Heart right ventricle (tissue), 16 donors: ENCODE measurements around the gene PPP2R3B. TPM values are rescaled to one million over a fixed set of nuclear protein-coding genes. Genes with fewer than 3 reads are reported as not detected.
A peak's percentile ranks its signal among the peaks of the same experiment; 100 is the strongest.

Source experiments
- ATAC-seq, 8 donors: fragments of 200-7000 bp; cut with Tn5 transposase; one replicate each; pipeline ENCODE4 v1.9.1; 2020; ENCODE audit warnings: mild to moderate bottlenecking in 8 of 8, moderate library complexity in 8 of 8, moderate number of reproducible peaks in 1 of 8
- DNase-seq, 2 donors: peaks; one replicate each; pipeline ENCODE4 v3.0.0-alpha.2; 2020
- H3K27ac ChIP-seq, 10 donors: fragments of 200-600 bp; sonication (generic) in 2 of 10; one replicate each; pipeline versions ENCODE4 v1.5.0 to v1.8.0; 2020 to 2022; ENCODE audit warnings: mild to moderate bottlenecking in 3 of 10
- H3K27me3 ChIP-seq, 7 donors: fragments of 200-600 bp; one replicate each; pipeline ENCODE4 v1.8.0; 2021 to 2022; ENCODE audit warnings: mild to moderate bottlenecking in 2 of 7
- H3K36me3 ChIP-seq, 9 donors: fragments of 200-600 bp; sonication (generic) in 1 of 9; one replicate each; pipeline versions ENCODE4 v1.5.0 to v1.8.0; 2020 to 2022; ENCODE audit warnings: mild to moderate bottlenecking in 2 of 9
- H3K4me1 ChIP-seq, 9 donors: fragments of 200-600 bp; sonication (generic) in 1 of 9; one replicate each; pipeline versions ENCODE4 v1.5.0 to v1.8.0; 2020 to 2022; ENCODE audit warnings: mild to moderate bottlenecking in 4 of 9
- H3K4me3 ChIP-seq, 10 donors: fragments of 200-600 bp; sonication (generic) in 2 of 10; one replicate each; pipeline versions ENCODE4 v1.5.0 to v1.8.0; 2020 to 2022; ENCODE audit warnings: mild to moderate bottlenecking in 7 of 10, moderate library complexity in 2 of 10
- H3K9me3 ChIP-seq, 11 donors: fragments of 200-600 bp in 10 of 11; sonication (generic) in 2 of 11; one replicate each; pipeline versions ENCODE4 v1.5.0 to v1.8.0; 2013 to 2022; ENCODE audit warnings: mild to moderate bottlenecking in 2 of 11, control low read depth in 1 of 11, moderate library complexity in 1 of 11
- CTCF ChIP-seq, 9 donors: fragments of 200-600 bp; sonication (generic) in 2 of 9; IDR thresholded peaks; one replicate each; pipeline versions ENCODE4 v1.5.0 to v1.8.0; 2021 to 2022; ENCODE audit warnings: antibody characterized with exemption in 9 of 9, mild to moderate bottlenecking in 5 of 9, moderate library complexity in 1 of 9
- WGBS, 2 donors: extraction: QIAGEN DNeasy Blood & Tissue Kit; methylation state at CpG; one replicate each; pipeline ENCODE4 v1.1.7; 2013; ENCODE audit warnings: inconsistent platforms in 1 of 2; 5-methylcytosine and 5-hydroxymethylcytosine counted together
- intact Hi-C, 10 donors: fragments of 100-400 bp; cut with DNase I; formaldehyde crosslinking; loops; one replicate each; pipeline versions ENCODE4 v1.11.1 to v1.14.2; 2022
- polyA plus RNA-seq, 2 donors: library from polyadenylated mRNA; stranded (reverse); fragments of 200-250 nt; gene quantifications; one replicate each; pipeline ENCODE4 v1.2.3, GENCODE V29; 2013
- total RNA-seq, 10 donors: library from RNA; stranded (reverse); fragmentation: NEBNext Ultra II Directional in 3 of 10; extraction: Animal tissue kit (Norgen Biotek cat#: 25700) in 3 of 10; gene quantifications; one replicate each; pipeline versions ENCODE4 v1.2.1 to v1.2.4, GENCODE V29; 2021 to 2023
- donor health status: Arrhythmogenic right ventricular cardiomyopathy.
- donor health status: ischemic (EF 13 %, LVEDD 7.1; RV severe dilation, severe dysfunction).
- donor health status: healthy with polysubstance abuse.
- donor health status: DM: no; HTN: yes; CAD: no.
- donor health status: DM: no; HTN: no; CAD: no.
- donor health status: ischemic (EF 25% LVEDD 6.9; RV normal size, moderate dysfunction).
- donor health status: ischemic (EF 25% LVEDD 5.7; RV mildly dilated, moderate dysfunction).
- donor health status: healthy.
- donor health status: DM: yes; HTN: yes; CAD: no.
- donor health status: Ischemic cardiomyopathy.
- donor health status: ischemic (EF 35%, LVEDD 5.7; RV mildly dilated, moderate dysfunction).
- donor health status: nonischemic (EF 11% LVEDD 7.7; RV severe dilation, severe dysfunction).
- donor health status: DM: yes; HTN: yes; CAD: no.
- donor health status: PGD.
- donor health status: ischemic (EF 29% LVEDD 5.4; RV normal size, mild dysfunction).
- donor health status: nonischemic (EF 23%, LVEDD 6.1; RV moderate dilation, normal function).

PPP2R3B gene
- total and polyA plus RNA-seq, 12 donors, result 73.9 to 362 (median 128) TPM

GRCh38 chrX:405149-405548 lies 18.4 kb upstream of the PPP2R3B start:
- no peak overlapping the region for H3K27ac ChIP-seq
- ATAC-seq, result no peak
- peaks cover 0 to 4% (median 0%) of the 10 kb centered on the region in 9 donors for H3K36me3 ChIP-seq
- 94 to 96% methylated on average over 5 of the region's 5 CpGs for WGBS, 2 donors
- TF ChIP-seq CTCF (IDR thresholded peaks at IDR 0.05), result no peak
- no peaks in the 10 kb centered on the region for H3K27me3 ChIP-seq
- intact Hi-C loops, result no loop called here
- no peak overlapping the region for H3K4me3 ChIP-seq
- no peaks in the 10 kb centered on the region for H3K9me3 ChIP-seq
- H3K4me1 ChIP-seq, result no peaks in the 10 kb centered on the region
- DNase-seq, result no peak

GRCh38 chrX:404656-405055 lies 17.9 kb upstream of the PPP2R3B start:
- Histone ChIP-seq H3K4me1 (no peaks in the 10 kb centered on the region), H3K9me3 (no peaks in the 10 kb centered on the region), H3K27me3 (no peaks in the 10 kb centered on the region), H3K27ac (no peak overlapping the region), H3K36me3 (peaks cover 0 to 4% (median 0%) of the 10 kb centered on the region in 9 donors), H3K4me3 (no peak overlapping the region)
- ATAC-seq (no peak), DNase-seq (no peak)
- 89 to 91% methylated on average over 10 of the region's 10 CpGs for WGBS, 2 donors
- TF ChIP-seq CTCF (IDR thresholded peaks at IDR 0.05), result no peak
- intact Hi-C loops, result no loop called here

GRCh38 chrX:402857-403256 lies 16.1 kb upstream of the PPP2R3B start:
- DNase-seq (no peak), ATAC-seq (no peak)
- intact Hi-C loops, result no loop called here
- TF ChIP-seq CTCF (IDR thresholded peaks at IDR 0.05), result no peak
- 91 to 92% methylated on average over 12 of the region's 12 CpGs for WGBS, 2 donors
- H3K27me3 ChIP-seq, result no peaks in the 10 kb centered on the region
- no peaks in the 10 kb centered on the region for H3K9me3 ChIP-seq
- peaks cover 0 to 4% (median 0%) of the 10 kb centered on the region in 9 donors for H3K36me3 ChIP-seq
- peaks cover 0 to 4% (median 2%) of the 10 kb centered on the region in 9 donors for H3K4me1 ChIP-seq
- H3K4me3 ChIP-seq, result no peak overlapping the region
- H3K27ac ChIP-seq, result no peak overlapping the region

- Histone ChIP-seq H3K9me3 (no peaks in the 10 kb centered on the region), H3K36me3 (no peaks in the 10 kb centered on the region), H3K4me3 (no peak overlapping the region), H3K27me3 (no peaks in the 10 kb centered on the region), H3K4me1 (peaks cover 0 to 12% (median 5%) of the 10 kb centered on the region in 9 donors), H3K27ac (no peak overlapping the region)
- WGBS, 2 donors, result 49 to 62% methylated on average over 15 of the region's 15 CpGs
- intact Hi-C loops, result no loop called here
- TF ChIP-seq CTCF (IDR thresholded peaks at IDR 0.05), result no peak
- ATAC-seq (peak in 1 of 8 donors; percentile 58), DNase-seq (no peak)
Observed at GRCh38 chrX:400258-400657, 13.6 kb upstream of the PPP2R3B start.
